CD4-positive, alpha-beta T cell treated with Interleukin-17A for 1 hour (primary cell): ENCODE data around the gene ZNF648.
"Not testable (repeated sequence)": the region's sequence is repeated elsewhere in the genome, so short reads cannot be mapped to it uniquely, and the experiment has no call there.

Source experiments
- DNase-seq: peaks from one replicate; pipeline ENCODE4 v3.0.0-alpha.2; 2020

The ZNF648 gene

DNA sequence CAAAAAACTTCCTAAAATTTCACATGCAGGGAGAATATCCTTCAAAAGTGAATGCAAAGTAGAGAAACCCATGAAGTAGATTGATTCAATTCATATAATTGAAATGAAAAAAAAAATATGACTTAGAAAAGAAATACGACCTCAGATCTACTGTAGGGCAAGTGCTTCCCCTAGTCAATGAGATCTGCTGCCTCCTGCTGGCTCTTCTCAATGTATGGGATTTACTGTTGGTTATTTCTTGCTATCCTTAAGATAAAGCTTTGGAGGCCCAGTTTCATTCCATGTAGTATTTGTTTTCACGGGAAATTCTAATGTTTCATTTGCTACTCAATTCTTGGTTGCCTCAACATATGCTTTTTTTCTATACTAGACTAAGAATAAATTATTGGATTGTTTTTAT is 46.2 kb downstream of the ZNF648 start:
- DNase-seq, result no peak

DNA sequence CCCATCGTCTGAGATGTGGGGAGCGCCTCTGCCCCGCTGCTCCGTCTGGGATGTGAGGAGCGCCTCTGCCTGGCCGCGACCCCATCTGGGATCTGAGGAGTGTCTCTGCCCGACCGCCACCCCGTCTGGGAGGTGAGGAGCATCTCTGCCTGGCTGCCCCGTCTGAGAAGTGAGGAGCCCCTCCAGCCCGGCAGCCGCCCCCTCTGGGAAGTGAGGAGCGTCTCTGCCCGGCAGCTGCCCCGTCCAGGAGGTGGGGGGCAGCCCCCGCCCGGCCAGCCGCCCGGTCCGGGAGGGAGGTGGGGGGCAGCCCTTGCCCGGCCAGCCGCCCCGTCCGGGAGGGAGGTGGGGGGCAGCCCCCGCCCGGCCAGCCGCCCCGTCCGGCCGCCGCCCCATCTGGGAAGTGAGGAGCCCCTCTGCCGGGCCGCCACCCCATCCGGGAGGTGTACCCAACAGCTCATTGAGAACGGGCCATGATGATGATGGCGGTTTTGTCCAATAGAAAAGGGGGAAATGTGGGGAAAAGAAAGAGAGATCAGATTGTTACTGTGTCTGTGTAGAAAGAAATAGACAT is 50.6 kb downstream of the ZNF648 start:
- DNase-seq, result not testable (repeated sequence)

DNA sequence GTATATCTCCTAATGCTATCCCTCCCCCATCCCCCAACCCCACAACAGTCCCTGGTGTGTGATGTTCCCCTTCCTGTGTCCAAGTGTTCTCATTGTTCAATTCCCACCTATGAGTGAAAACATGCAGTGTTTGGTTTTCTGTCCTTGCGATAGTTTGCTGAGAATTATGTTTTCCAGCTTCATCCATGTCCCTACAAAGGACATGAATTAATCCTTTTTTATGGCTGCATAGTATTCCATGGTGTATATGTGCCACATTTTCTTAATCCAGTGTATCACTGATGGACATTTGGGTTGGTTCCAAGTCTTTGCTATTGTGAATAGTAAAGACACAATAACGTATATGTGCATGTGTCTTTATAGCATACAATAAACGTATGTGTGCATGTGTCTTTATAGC is 56.1 kb downstream of the ZNF648 start:
- DNase-seq, result not testable (repeated sequence)

DNA sequence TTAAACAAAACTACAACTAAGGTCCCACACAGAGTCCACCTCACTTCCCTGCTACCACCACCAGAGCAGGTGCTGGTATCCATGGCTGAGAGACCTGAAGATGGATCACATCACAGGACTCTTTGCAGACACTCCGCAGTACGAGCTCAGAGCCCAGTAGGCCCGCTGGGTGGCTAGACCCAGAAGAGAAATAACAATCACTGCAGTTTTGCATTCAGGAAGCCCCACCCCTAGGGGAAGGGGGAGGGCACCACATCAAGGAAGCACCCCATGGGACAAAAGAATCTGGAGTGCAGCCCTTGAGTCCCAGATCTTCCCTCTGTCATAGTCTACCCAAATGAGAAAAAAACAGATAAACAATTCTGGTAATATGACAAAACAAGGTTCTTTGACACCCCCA is 56.9 kb downstream of the ZNF648 start:
- no peak for DNase-seq
